ENCODE measurements around the gene ZNF730. TPM values are rescaled to one million over a fixed set of nuclear protein-coding genes. Genes with fewer than 3 reads are reported as not detected.

ZNF730 gene
- total RNA-seq, 1 experiment from 2014 or later: 1.2 TPM

- intact Hi-C loops (cut with micrococcal nuclease): no loop called here
- peaks cover 14% of the 10 kb centered on the region; the same call in 1 of the 2 replicates for H3K36me3 ChIP-seq (ENCODE audit: low read depth, low read length)
These were observed 17.8 kb upstream of the ZNF730 start for GRCh38 chr19:23098988-23099387.

GRCh38 chr19:23099966-23100365 is 16.9 kb upstream of the ZNF730 start:
- no peaks in the 10 kb centered on the region for H3K79me2 ChIP-seq (ENCODE audit: low read length)
- H3K9ac ChIP-seq (ENCODE audit: low read length): no peak overlapping the region
- no peaks in the 10 kb centered on the region for H3K9me2 ChIP-seq (replicated peaks; ENCODE audit: low read length)
- DNase-seq: no peak
- no peaks in the 10 kb centered on the region for H4K20me1 ChIP-seq (ENCODE audit: low read length)
- no peak overlapping the region for H3K27ac ChIP-seq (ENCODE audit: low read length)
- H3K9me3 ChIP-seq (ENCODE audit: low read length): peaks cover 24% of the 10 kb centered on the region
- no peaks in the 10 kb centered on the region for H3K27me3 ChIP-seq (ENCODE audit: low read length)
- no TSS peak for BruUV-seq (replicated peaks)
- H3K4me3 ChIP-seq (ENCODE audit: low read length): no peak overlapping the region
- peaks cover 14% of the 10 kb centered on the region; the same call in 1 of the 2 replicates for H3K36me3 ChIP-seq (ENCODE audit: low read depth, low read length)
- H2AFZ ChIP-seq (ENCODE audit: low read length): no peak overlapping the region
- no peak overlapping the region for H3K4me2 ChIP-seq (ENCODE audit: low read length)
- TF ChIP-seq EZH2phosphoT487 (IDR thresholded peaks at IDR 0.05; ENCODE audit: borderline replicate concordance, low read length) (no peak), EZH2 (IDR thresholded peaks at IDR 0.05; ENCODE audit: low read length, unreplicated experiment) (no peak), CTCF (conservative IDR thresholded peaks at IDR 0.05; ENCODE audit: low read depth, low read length) (no peak)
- H3F3A ChIP-seq (ENCODE audit: low read length, unreplicated experiment): no peaks in the 10 kb centered on the region
- intact Hi-C loops (cut with micrococcal nuclease): no loop called here
- H3K4me1 ChIP-seq (ENCODE audit: insufficient read depth, low read length): no peaks in the 10 kb centered on the region
- no peak for ATAC-seq
- ChIA-PET POLR2A (ENCODE audit: unreplicated experiment) (no interaction called here), CTCF (no interaction called here)

More at GRCh38 chr19:23098988-23099387, 17.8 kb upstream of the ZNF730 start:
- Histone ChIP-seq H3K9me3 (ENCODE audit: low read length) (peaks cover 24% of the 10 kb centered on the region), H3K4me2 (ENCODE audit: low read length) (no peak overlapping the region), H3K27ac (ENCODE audit: low read length) (no peak overlapping the region), H2AFZ (ENCODE audit: low read length) (no peak overlapping the region), H3K79me2 (ENCODE audit: low read length) (no peaks in the 10 kb centered on the region), H3K4me1 (ENCODE audit: insufficient read depth, low read length) (no peaks in the 10 kb centered on the region), H3K4me3 (ENCODE audit: low read length) (no peak overlapping the region), H3F3A (ENCODE audit: low read length, unreplicated experiment) (no peaks in the 10 kb centered on the region), H4K20me1 (ENCODE audit: low read length) (no peaks in the 10 kb centered on the region), H3K9me2 (replicated peaks; ENCODE audit: low read length) (no peaks in the 10 kb centered on the region), H3K9ac (ENCODE audit: low read length) (no peak overlapping the region), H3K27me3 (ENCODE audit: low read length) (no peaks in the 10 kb centered on the region)
- no peak for TF ChIP-seq CTCF (conservative IDR thresholded peaks at IDR 0.05; ENCODE audit: low read depth, low read length)
- TF ChIP-seq EZH2phosphoT487 (IDR thresholded peaks at IDR 0.05; ENCODE audit: borderline replicate concordance, low read length): no peak
- TF ChIP-seq EZH2 (IDR thresholded peaks at IDR 0.05; ENCODE audit: low read length, unreplicated experiment): no peak
- DNase-seq: no peak
- ATAC-seq: no peak
- POLR2A ChIA-PET (ENCODE audit: unreplicated experiment): no interaction called here
- CTCF ChIA-PET: no interaction called here
- BruUV-seq (replicated peaks): no TSS peak

GRCh38 chr19:23101241-23101640 is 15.6 kb upstream of the ZNF730 start:
- Histone ChIP-seq H3K9me2 (replicated peaks; ENCODE audit: low read length) (no peaks in the 10 kb centered on the region), H3K27me3 (ENCODE audit: low read length) (no peaks in the 10 kb centered on the region), H3K79me2 (ENCODE audit: low read length) (no peaks in the 10 kb centered on the region), H3K36me3 (ENCODE audit: low read depth, low read length) (peaks cover 14% of the 10 kb centered on the region; the same call in 1 of the 2 replicates), H3K9me3 (ENCODE audit: low read length) (peaks cover 18% of the 10 kb centered on the region; the same call in 1 of the 2 replicates), H3K4me1 (ENCODE audit: insufficient read depth, low read length) (no peaks in the 10 kb centered on the region), H3K4me3 (ENCODE audit: low read length) (no peak overlapping the region), H3K9ac (ENCODE audit: low read length) (no peak overlapping the region), H4K20me1 (ENCODE audit: low read length) (no peaks in the 10 kb centered on the region), H3K4me2 (ENCODE audit: low read length) (no peak overlapping the region), H2AFZ (ENCODE audit: low read length) (no peak overlapping the region), H3K27ac (ENCODE audit: low read length) (no peak overlapping the region), H3F3A (ENCODE audit: low read length, unreplicated experiment) (no peaks in the 10 kb centered on the region)
- peak; percentile 47 for DNase-seq
- CTCF ChIA-PET: no interaction called here
- no TSS peak for BruUV-seq (replicated peaks)
- no peak for TF ChIP-seq EZH2phosphoT487 (IDR thresholded peaks at IDR 0.05; ENCODE audit: borderline replicate concordance, low read length)
- intact Hi-C loops (cut with micrococcal nuclease): no loop called here
- POLR2A ChIA-PET (ENCODE audit: unreplicated experiment): no interaction called here
- ATAC-seq: no peak

Data from PC-3 (cell line).